Neural cell (in vitro differentiated cells): ENCODE results near the gene ACSS1. TPM values are rescaled to one million over a fixed set of nuclear protein-coding genes. Genes with fewer than 3 reads are reported as not detected.

Source experiments
- H2AFZ ChIP-seq: fragments of 200-600, 300-800 bp; sonication (generic), shearing (Covaris generic); 2 replicates; pipeline ENCODE4 v1.6.0; 2014; ENCODE audit warnings: low read depth, mild to moderate bottlenecking, antibody characterized with exemption, low read length, moderate library complexity
- H3F3A ChIP-seq: fragments of 200-600 bp; shearing (Covaris generic); 2 replicates; pipeline ENCODE4 v1.6.1; 2016; ENCODE audit warnings: mild to moderate bottlenecking, moderate library complexity, mixed read lengths, antibody characterized with exemption, low read length; ENCODE audit not compliant: insufficient read depth, poor library complexity, severe bottlenecking
- H3K27ac ChIP-seq: fragments of 200-600, 300-800 bp; sonication (generic), shearing (Covaris generic); 2 replicates; pipeline ENCODE4 v1.5.1; 2014; ENCODE audit warnings: mild to moderate bottlenecking, low read length, moderate library complexity
- H3K27me3 ChIP-seq: fragments of 300-800, 200-600 bp; sonication (generic), shearing (Covaris generic); 2 replicates; pipeline ENCODE4 v1.6.0; 2014; ENCODE audit warnings: mild to moderate bottlenecking, low read depth, low read length, moderate library complexity; ENCODE audit not compliant: insufficient read depth
- H3K36me3 ChIP-seq: fragments of 300-800, 200-600 bp; sonication (generic), shearing (Covaris generic); 2 replicates; pipeline ENCODE4 v1.5.1; 2014; ENCODE audit warnings: mild to moderate bottlenecking, antibody characterized with exemption, low read length, moderate library complexity; ENCODE audit not compliant: insufficient read depth
- H3K4me2 ChIP-seq: fragments of 300-800, 200-600 bp; sonication (generic), shearing (Covaris generic); 2 replicates; pipeline ENCODE4 v1.6.0; 2014; ENCODE audit warnings: mild to moderate bottlenecking, low read length
- H3K4me3 ChIP-seq: fragments of 300-800, 200-600 bp; sonication (generic), shearing (Covaris generic); 2 replicates; pipeline ENCODE4 v1.5.1; 2014; ENCODE audit warnings: mild to moderate bottlenecking, low read length, moderate library complexity
- H3K79me2 ChIP-seq: fragments of 200-600 bp; shearing (Covaris generic); replicated peaks from 2 replicates; pipeline ENCODE4 v1.6.0; 2014; ENCODE audit warnings: mild to moderate bottlenecking, low read length, moderate library complexity; ENCODE audit not compliant: insufficient read depth
- H3K9ac ChIP-seq: fragments of 300-800, 200-600 bp; sonication (generic), shearing (Covaris generic); 2 replicates; pipeline ENCODE4 v1.6.1; 2016; ENCODE audit warnings: mild to moderate bottlenecking, low read length, mixed read lengths
- H3K9me2 ChIP-seq: fragments of 200-600 bp; shearing (Covaris generic); 2 replicates; pipeline ENCODE4 v1.6.1; 2016; ENCODE audit warnings: mild to moderate bottlenecking, low read length, mixed read lengths; ENCODE audit not compliant: insufficient read depth
- H3K9me3 ChIP-seq: fragments of 200-600, 300-800 bp; sonication (generic), shearing (Covaris generic); 2 replicates; pipeline ENCODE4 v1.6.1; 2016; ENCODE audit warnings: mild to moderate bottlenecking, mixed run types, low read length, moderate library complexity, mixed read lengths
- H4K20me1 ChIP-seq: fragments of 200-600 bp; shearing (Covaris generic); 2 replicates; pipeline ENCODE4 v1.6.1; 2016; ENCODE audit warnings: mild to moderate bottlenecking, mixed run types; ENCODE audit not compliant: insufficient read depth
- EP300 ChIP-seq: fragments of 450-650 bp; conservative IDR thresholded peaks from 2 replicates; pipeline ENCODE4 v1.6.1; 2014; ENCODE audit warnings: antibody characterized with exemption, mild to moderate bottlenecking, moderate library complexity; ENCODE audit not compliant: poor library complexity, severe bottlenecking
- EZH2 ChIP-seq: fragments of 200-600, 300-800 bp; shearing (Covaris generic), sonication (generic); IDR thresholded peaks from 2 replicates; pipeline ENCODE4 v1.6.1; 2014; ENCODE audit warnings: antibody characterized with exemption, low read length, borderline replicate concordance, mild to moderate bottlenecking; ENCODE audit not compliant: insufficient read depth, poor library complexity, severe bottlenecking
- MXI1 ChIP-seq: fragments of 450-650 bp; conservative IDR thresholded peaks from 2 replicates; pipeline ENCODE4 v1.6.1; 2014; ENCODE audit warnings: antibody characterized with exemption, mild to moderate bottlenecking; ENCODE audit not compliant: poor library complexity, severe bottlenecking
- POLR2AphosphoS5 ChIP-seq: IDR thresholded peaks from 2 replicates; pipeline ENCODE4 v1.6.1; 2012
- RAD21 ChIP-seq: fragments of 450-650 bp; conservative IDR thresholded peaks from 2 replicates; pipeline ENCODE4 v1.6.1; 2014; ENCODE audit warnings: antibody characterized with exemption, mild to moderate bottlenecking, moderate library complexity
- REST ChIP-seq: IDR thresholded peaks from 2 replicates; pipeline ENCODE4 v1.6.1; 2012; ENCODE audit warnings: borderline replicate concordance
- SMC3 ChIP-seq: fragments of 450-650 bp; conservative IDR thresholded peaks from 2 replicates; pipeline ENCODE4 v1.6.1; 2014; ENCODE audit warnings: antibody characterized with exemption, mild to moderate bottlenecking, moderate library complexity; ENCODE audit not compliant: poor library complexity
- TAF1 ChIP-seq: IDR thresholded peaks from 2 replicates; pipeline ENCODE4 v1.6.1; 2012; ENCODE audit warnings: low read depth
- polyA plus RNA-seq: library from polyadenylated mRNA; depleted of rRNA; stranded (reverse); fragments of >200 nt; gene quantifications from 2 replicates; pipeline ENCODE4 v1.2.3, GENCODE V29; 2014
- TF ChIP-seq, protein P1 (sequence below): fragments of 450-650 bp; IDR thresholded peaks from 2 replicates; pipeline ENCODE4 v1.5.1; 2014; ENCODE audit warnings: antibody characterized with exemption, mild to moderate bottlenecking, moderate library complexity; ENCODE audit not compliant: poor library complexity, severe bottlenecking

Gene ACSS1
- polyA plus RNA-seq, 1 donor from 2014 or later = not detected

- no peaks in the 10 kb centered on the region for H4K20me1 ChIP-seq
- no peak overlapping the region for H3K4me3 ChIP-seq
- H3K79me2 ChIP-seq = no peaks in the 10 kb centered on the region
- no peak overlapping the region for H3K9ac ChIP-seq
- TF ChIP-seq, protein P1, sequence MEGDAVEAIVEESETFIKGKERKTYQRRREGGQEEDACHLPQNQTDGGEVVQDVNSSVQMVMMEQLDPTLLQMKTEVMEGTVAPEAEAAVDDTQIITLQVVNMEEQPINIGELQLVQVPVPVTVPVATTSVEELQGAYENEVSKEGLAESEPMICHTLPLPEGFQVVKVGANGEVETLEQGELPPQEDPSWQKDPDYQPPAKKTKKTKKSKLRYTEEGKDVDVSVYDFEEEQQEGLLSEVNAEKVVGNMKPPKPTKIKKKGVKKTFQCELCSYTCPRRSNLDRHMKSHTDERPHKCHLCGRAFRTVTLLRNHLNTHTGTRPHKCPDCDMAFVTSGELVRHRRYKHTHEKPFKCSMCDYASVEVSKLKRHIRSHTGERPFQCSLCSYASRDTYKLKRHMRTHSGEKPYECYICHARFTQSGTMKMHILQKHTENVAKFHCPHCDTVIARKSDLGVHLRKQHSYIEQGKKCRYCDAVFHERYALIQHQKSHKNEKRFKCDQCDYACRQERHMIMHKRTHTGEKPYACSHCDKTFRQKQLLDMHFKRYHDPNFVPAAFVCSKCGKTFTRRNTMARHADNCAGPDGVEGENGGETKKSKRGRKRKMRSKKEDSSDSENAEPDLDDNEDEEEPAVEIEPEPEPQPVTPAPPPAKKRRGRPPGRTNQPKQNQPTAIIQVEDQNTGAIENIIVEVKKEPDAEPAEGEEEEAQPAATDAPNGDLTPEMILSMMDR = no peak
- no peak for TF ChIP-seq EZH2
- TF ChIP-seq REST = no peak
- TF ChIP-seq MXI1 = no peak
- no peak for TF ChIP-seq EP300
- TF ChIP-seq POLR2AphosphoS5 = no peak
- no peak for TF ChIP-seq SMC3
- no peak for TF ChIP-seq RAD21
- TF ChIP-seq TAF1 = no peak
- H3K36me3 ChIP-seq = no peaks in the 10 kb centered on the region
- no peaks in the 10 kb centered on the region for H3K27me3 ChIP-seq
- H3F3A ChIP-seq = no peaks in the 10 kb centered on the region
- no peaks in the 10 kb centered on the region for H3K9me3 ChIP-seq
- H3K27ac ChIP-seq = no peak overlapping the region
- no peak overlapping the region for H2AFZ ChIP-seq
- H3K4me2 ChIP-seq = no peak overlapping the region
- no peaks in the 10 kb centered on the region for H3K9me2 ChIP-seq
Measured at GRCh38 chr20:25009218-25010145, 48.5 kb downstream of the ACSS1 start.

DNA sequence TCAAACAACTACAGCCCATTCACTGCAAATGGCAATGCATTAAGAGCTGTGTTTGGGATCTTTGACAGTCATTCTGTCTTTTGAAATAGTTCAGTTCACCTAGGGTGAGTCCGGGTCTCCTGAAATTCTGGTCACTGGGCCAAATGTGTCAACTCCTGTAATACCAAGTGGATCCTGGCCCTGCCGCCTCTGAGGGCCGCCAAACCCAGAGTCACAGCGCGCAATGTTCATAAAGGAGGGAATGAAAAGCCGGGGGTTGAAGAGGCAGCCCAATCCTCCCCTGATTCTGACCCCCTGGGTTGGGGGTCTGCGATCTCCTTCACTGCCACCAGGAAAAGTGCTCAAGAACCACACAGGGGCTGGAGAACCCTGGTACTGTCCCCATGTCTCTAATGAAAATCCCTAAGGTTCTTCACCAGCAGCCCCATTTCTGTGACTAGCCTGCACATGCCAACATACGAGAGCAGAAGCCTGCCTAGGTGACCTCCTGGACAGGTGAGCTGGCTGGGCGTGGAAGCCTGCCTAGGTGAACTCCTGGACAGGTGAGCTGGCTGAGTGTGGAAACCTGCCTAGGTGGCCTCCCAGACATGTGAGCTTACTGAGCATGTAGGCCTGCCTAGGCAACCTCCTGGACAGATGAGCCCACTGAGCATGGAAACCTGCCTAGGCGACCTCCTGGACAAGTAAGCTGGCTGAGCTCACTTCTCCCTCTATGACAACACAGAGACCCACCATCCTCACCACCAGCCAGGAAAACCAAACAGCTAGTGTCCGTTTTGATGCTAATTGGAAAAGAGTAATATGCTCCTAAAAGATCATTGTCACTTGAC is 49.3 kb downstream of the ACSS1 start:
- H3K4me3 ChIP-seq = no peak overlapping the region
- no peaks in the 10 kb centered on the region for H3K9me2 ChIP-seq
- no peaks in the 10 kb centered on the region for H3K9me3 ChIP-seq
- TF ChIP-seq EZH2 = no peak
- no peak for TF ChIP-seq POLR2AphosphoS5
- no peak for TF ChIP-seq EP300
- TF ChIP-seq, protein P1 = no peak
- no peak for TF ChIP-seq RAD21
- no peak for TF ChIP-seq TAF1
- TF ChIP-seq MXI1 = no peak
- TF ChIP-seq SMC3 = no peak
- no peak for TF ChIP-seq REST
- no peak overlapping the region for H2AFZ ChIP-seq
- H3F3A ChIP-seq = no peaks in the 10 kb centered on the region
- no peak overlapping the region for H3K9ac ChIP-seq
- H3K4me2 ChIP-seq = no peak overlapping the region
- H4K20me1 ChIP-seq = no peaks in the 10 kb centered on the region
- H3K79me2 ChIP-seq = no peaks in the 10 kb centered on the region
- H3K27me3 ChIP-seq = no peaks in the 10 kb centered on the region
- no peak overlapping the region for H3K27ac ChIP-seq
- H3K36me3 ChIP-seq = no peaks in the 10 kb centered on the region
